Measurements from ENCODE around the gene NPM1. TPM values are rescaled to one million over a fixed set of nuclear protein-coding genes. Genes with fewer than 3 reads are reported as not detected.
"Not testable (repeated sequence)": the region's sequence is repeated elsewhere in the genome, so short reads cannot be mapped to it uniquely, and the experiment has no call there.

The NPM1 gene, protein sequence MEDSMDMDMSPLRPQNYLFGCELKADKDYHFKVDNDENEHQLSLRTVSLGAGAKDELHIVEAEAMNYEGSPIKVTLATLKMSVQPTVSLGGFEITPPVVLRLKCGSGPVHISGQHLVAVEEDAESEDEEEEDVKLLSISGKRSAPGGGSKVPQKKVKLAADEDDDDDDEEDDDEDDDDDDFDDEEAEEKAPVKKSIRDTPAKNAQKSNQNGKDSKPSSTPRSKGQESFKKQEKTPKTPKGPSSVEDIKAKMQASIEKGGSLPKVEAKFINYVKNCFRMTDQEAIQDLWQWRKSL
- 2,754 TPM for polyA plus RNA-seq (2012; ENCODE audit: insufficient read depth, insufficient read length)

DNA sequence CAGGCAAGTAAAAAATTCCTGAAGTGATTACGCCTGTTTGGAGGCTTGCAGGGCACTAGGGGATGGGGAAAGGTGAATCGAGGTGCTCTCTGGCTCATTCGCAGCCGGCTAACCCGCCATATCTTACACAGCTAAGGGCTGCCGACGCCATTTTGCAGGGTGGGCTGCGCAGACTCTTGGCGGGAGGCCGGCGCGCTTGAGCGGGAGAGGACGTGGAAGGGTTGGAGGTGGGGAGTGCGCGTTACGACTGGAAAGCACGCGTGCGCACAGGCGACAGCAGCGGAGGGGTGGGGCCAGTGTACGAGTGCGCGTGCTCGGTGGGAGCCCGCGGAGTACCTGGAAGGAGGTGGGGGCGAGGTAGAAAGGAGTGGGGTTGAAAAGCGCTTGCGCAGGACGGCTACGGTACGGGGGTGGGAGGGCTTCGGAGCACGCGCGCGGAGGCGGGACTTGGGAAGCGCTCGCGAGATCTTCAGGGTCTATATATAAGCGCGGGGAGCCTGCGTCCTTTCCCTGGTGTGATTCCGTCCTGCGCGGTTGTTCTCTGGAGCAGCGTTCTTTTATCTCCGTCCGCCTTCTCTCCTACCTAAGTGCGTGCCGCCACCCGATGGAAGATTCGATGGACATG lies at the start of gene NPM1:
Gene NPM1 (plus strand): TSS at position 505 of the 625 bp plus-strand sequence. CDS start 100 bp downstream, at position 605.
- DNase-seq (ENCODE audit: low read depth, low spot score): peak; percentile 98
- H3K4me3 ChIP-seq (ENCODE audit: low read length): peak within 1 kb of the TSS; percentile 77

DNA sequence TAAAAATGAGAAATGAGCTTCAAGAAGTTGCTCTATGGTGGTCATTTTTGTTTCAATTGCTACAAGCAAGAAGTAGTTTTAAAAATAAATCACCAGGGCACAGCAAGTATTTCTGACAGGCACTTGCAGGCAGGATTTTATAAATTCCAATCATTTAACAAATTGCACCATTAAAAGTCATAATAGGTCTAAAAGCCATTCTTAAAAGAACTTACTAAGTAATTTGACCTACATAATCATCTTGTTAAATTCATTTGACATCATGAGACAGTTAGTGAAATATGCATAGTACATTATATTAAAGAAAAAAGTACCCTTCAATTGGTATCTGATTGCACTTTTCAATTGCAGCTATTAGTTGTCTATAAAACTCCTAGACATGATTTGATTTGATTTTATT lies 47.6 kb upstream of the NPM1 start:
- no peak for DNase-seq (ENCODE audit: low read depth, low spot score)
- no peak overlapping the region for H3K4me3 ChIP-seq (ENCODE audit: low read length)

DNA sequence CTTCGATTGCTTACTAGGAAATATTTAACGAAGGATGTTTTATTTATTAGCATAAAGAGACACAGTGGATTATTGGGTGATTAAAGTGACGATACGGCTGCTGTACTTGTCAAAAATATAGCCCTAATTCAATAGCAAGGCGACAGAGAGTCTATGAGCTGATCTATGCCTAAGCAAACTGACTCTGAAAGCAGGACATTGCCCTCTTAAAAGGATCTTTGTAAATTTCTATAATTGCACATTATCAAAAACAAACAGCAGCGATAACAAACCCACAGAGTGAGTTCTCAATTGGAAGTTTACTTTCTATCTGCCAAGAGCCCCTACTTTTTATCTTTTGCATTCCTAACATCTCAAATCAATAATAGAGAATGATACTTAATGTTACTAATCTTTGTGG lies 47.2 kb upstream of the NPM1 start:
- DNase-seq (ENCODE audit: low read depth, low spot score): no peak
- no peak overlapping the region for H3K4me3 ChIP-seq (ENCODE audit: low read length)

DNA sequence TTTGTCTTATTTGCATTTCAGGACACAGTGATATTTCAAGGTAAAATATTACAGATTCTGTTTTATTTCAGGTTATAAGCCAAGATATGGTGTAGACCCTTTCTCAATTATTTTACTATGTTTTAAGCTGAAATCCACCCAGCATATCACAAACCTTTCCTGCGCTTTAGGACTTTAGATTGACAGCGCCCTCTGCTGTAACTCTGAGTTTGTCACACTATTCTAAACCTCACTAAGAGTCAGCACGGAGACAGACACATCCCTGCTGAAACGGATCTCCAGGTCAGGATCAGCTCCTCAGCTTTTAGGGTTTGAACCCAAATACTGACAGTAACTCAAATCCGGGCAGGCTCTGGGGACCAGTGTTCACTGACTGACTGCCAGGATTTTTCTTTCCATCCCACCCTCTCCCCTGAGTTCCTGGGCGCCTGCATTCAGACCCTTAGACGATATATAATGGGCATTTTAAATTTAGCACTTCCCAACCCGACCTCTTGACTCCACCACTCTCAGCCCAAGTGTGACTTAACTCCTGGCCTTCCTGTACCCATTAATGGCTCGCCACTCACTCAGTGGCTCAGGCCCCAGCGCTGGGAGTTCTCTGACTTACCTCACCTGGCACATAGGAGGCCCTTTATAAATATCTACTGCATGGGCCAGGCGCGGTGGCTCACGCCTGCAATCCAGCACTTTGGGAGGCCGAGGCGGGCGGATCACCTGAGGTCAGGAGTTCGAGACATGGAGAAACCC lies 45.1 kb upstream of the NPM1 start:
- DNase-seq (ENCODE audit: low read depth, low spot score): peak; percentile 42
- H3K4me3 ChIP-seq (ENCODE audit: low read length): no peak overlapping the region

DNA sequence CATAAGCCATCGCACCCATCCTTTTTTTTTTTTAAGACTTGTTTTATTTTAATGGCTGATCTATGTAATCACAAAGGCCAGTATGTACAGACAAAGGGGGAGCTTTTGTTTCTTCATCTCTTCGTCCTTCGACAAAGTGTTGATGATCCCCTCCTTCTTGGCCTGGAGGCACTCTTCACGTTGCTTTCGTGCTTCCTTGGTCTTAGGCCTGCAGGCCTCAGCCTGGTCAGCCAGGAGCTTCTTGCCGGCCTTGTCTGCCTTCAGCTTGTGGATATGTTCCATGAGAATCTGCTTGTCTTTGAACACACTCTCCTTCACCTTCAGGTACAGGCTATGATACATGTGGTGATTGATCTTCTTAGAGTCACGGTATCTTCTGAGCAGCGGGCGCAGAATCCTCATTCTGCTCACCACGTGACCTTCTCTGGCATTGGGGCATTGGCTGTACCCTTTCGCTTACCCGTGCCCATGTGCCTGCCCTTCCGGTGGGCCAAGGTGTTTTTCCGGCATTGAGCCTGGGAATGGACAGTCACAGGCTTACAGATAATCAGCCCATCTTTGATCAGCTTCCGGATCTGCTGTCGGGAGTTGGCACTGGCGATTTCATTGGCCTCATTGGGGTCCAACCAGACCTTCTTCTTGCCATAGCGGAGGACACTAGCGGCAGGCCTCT lies 42.6 kb upstream of the NPM1 start:
- no peak overlapping the region for H3K4me3 ChIP-seq (ENCODE audit: low read length)
- no peak for DNase-seq (ENCODE audit: low read depth, low spot score)

DNA sequence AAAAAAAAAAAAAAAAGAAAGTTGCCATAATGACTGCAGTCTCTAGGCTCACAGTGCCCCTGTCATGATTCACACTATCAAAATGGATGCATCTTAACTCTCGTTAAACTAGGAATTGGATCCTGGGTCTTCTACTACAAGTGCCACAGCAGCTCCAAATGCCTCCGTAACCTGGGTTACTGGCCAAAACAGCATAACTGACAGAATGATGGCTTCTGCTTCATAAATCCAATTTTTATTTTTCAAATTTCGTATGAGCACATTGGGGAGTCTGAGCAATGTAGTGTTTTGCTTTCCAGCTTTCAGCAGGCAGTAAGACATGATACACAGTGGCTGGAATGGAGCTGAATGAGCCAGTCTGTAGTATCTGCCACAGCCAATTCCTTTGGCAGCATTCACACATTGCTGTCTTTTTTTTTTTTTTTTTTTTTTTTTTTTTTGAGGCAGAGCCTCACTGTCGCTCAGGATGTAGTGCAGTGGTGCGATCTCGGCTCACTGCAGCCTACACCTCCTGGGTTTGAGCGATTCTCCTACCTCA lies 36.0 kb upstream of the NPM1 start:
- DNase-seq (ENCODE audit: low read depth, low spot score): no peak
- H3K4me3 ChIP-seq (ENCODE audit: low read length): no peak overlapping the region

DNA sequence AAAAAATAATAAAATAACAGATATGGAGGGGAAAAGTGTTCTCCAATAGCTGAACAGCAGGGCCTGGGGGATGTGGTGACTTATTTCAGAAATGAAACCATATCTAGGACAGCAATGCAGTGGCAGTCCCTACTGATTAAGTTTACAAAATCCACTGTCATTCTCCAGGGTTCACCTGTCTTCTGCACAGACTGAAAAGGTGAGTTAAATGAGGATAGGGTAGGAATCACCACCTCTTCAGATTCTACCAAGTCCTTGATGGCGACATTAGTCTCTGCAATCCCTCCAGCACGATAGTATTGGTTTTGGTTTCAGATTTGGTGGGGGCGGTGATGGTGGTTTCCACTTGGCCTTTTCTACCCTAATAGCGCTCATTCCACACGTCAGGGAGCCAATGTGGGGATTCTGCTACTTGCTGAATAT lies 32.3 kb upstream of the NPM1 start:
- DNase-seq (ENCODE audit: low read depth, low spot score): no peak
- no peak overlapping the region for H3K4me3 ChIP-seq (ENCODE audit: low read length)

DNA sequence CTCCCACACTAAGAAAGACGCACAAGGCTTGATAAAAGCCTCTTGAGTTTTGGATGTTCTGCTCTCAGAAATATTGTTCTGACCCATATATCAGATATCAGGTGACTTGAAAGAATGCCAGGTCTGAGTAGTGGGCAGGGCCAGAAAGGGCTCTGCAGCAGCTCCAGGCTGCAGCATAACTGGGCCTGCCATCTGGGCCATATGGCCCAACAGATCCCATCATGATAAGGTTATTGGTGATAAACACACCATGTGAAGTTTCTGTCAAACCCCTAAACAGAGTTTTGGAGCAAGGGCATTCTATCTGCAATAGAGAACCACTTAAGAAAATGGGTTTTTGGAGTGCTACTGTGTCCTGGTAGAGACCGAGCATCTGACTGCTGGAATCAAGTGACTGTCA lies 29.8 kb upstream of the NPM1 start:
- no peak overlapping the region for H3K4me3 ChIP-seq (ENCODE audit: low read length)
- no peak for DNase-seq (ENCODE audit: low read depth, low spot score)

DNA sequence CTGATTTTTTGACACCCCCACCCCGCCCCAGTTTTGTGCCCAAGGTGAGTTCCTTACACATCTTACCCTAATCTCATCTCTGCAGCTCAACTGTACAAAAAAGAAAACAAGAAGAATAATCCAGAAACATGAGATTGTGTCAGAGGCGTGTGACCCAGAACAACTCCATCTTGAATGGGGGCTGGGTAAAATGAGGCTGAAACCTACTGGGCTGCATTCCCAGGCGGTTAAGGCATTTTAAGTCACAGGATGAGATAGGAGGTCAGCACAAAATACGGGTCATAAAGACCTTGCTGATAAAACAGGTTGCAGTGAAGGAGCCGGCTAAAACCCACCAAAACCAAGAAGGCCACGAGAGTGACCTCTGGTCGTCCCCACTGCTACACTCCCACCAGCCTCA lies 26.5 kb upstream of the NPM1 start:
- not testable (repeated sequence) for H3K4me3 ChIP-seq (ENCODE audit: low read length); DNase-seq (ENCODE audit: low read depth, low spot score)

DNA sequence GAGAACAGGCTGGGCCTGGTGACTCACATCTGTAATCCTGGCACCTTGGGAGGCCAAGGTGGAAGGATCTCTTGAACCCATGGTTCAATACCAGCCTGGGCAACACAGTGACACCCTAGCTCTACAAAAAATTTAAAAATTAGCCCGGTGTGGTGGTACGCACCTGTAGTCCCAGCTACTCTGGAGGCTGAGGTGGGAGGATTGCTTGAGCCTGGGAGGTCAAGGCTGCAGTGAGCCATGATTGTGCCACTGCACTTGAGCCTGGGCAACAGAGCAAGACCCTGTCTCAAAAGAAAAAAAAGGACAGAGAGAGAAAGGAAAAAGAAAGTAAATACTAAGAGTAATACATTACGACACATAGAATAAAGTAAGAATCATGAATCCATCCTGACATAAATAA lies 24.4 kb upstream of the NPM1 start:
- H3K4me3 ChIP-seq (ENCODE audit: low read length); DNase-seq (ENCODE audit: low read depth, low spot score): not testable (repeated sequence)

DNA sequence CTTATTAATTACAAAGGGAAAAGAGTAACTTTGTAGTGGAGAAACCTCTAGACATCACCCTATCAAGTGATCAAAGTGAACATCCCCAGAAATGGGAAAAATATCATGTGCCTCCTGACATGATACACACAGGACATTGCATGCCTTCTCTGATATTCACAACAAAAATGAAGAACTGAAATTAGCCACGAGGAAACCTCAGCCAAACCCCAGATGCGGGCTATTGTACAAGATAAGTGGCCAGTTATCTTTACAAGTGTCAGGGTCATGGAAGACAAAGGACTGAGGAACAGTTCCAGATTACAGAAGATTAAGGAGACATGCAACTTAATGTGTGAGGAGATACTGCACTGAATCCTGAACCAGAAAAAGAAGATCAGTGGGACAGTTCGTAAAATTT lies 23.8 kb upstream of the NPM1 start:
- DNase-seq (ENCODE audit: low read depth, low spot score): no peak
- H3K4me3 ChIP-seq (ENCODE audit: low read length): no peak overlapping the region

DNA sequence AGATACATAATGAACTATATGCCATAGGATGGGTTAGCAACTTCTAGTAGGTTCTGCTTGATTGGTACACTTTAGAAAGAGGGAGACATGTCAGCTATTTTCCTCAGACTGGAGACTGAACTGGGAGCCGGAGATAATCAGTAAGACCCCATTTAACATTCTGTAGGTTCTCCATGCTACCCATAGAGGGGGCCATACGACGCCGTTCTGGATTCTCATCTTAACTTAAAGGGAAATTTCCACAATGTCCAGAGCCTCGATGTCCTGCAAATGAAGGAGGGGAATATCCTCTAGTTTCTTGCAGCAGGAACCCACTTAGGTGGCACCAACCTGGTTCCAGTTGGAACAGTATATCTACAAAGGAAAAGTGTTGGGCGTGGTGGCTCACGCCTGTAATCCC lies 22.3 kb upstream of the NPM1 start:
- no peak for DNase-seq (ENCODE audit: low read depth, low spot score)

DNA sequence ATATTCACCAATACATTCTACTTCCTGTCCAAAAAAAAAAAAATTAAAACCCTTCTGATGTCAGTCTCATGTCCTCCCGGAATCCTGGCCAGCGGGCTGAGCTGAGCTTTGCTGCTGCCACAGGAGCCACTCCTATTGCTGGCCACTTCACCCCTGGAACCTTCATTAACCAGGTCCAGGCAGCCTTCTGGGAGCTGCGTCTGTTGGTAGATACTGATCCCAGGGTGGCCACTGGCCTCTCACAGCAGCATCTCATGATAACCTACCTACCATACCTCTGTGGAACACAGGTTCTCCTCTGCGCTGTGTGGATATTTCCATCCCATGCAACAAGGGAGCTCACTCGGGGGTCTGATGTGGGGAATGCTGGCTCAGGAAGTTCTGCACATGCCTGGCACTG lies 21.0 kb upstream of the NPM1 start:
- DNase-seq (ENCODE audit: low read depth, low spot score): no peak
- no peak overlapping the region for H3K4me3 ChIP-seq (ENCODE audit: low read length)

More for the DNA sequence above, 22.3 kb upstream of the NPM1 start:
- H3K4me3 ChIP-seq (ENCODE audit: low read length): no peak overlapping the region

DNA sequence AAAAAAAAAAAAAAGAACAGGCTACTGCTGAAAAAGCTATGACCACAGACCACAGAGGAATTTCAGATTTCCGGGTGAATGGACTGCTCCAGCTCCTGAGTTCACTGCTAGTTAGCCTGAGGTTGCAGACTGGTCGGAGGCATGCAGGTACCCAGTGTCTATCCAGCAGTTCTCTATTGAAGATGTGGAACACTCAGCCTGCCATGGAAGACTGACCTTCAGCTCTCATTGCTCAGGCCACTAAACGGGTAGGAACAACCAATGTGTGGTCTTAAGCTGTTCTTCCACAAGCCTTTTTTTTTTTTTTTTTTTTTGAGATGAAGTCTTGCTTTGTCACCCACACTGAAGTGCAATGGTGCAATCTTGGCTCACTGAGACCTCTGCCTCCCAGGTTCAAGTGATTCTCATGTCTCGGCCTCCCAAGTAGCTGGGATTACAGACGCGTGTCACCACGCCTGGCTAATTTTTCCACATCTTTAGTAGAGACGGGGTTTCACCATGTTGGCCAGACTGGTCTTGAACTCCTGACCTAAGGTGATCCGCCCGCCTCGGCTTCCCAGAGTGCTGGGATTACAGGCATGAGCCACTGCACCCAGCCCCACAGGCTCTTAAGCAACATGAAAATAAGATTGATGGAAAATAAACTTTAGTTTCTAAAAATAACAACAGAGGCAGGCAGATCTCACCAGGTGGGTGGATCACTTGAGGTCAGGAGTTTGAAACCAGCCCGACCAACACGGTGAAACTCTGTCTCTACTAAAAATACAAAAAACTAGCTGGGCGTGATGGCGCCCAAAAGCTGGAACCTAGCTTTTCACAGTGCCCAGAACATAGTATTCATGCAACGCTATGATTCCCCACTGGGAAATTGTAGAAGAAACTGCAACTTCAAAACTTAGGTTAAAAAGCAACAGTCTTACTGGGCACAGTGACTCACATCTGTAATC lies 20.0 kb upstream of the NPM1 start:
- no peak overlapping the region for H3K4me3 ChIP-seq (ENCODE audit: low read length)
- no peak for DNase-seq (ENCODE audit: low read depth, low spot score)

DNA sequence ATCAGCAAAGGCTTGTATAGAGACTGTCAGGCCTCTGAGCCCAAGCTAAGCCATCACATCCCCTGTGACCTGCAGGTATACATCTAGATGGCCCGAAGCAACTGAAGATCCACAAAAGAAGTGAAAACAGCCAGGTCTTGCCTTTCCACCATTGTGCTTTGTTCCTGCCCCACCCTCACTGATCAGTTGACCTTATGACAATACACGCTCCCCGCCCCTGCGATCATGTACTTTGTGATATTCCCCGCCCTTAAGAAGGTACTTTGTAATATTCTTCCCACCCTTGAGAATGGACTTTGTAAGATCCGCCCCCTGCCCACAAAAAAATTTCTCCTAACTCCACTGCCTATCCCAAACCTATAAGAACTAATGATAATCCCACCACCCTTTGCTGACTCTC lies 18.6 kb upstream of the NPM1 start:
- no peak for DNase-seq (ENCODE audit: low read depth, low spot score)
- no peak overlapping the region for H3K4me3 ChIP-seq (ENCODE audit: low read length)

DNA sequence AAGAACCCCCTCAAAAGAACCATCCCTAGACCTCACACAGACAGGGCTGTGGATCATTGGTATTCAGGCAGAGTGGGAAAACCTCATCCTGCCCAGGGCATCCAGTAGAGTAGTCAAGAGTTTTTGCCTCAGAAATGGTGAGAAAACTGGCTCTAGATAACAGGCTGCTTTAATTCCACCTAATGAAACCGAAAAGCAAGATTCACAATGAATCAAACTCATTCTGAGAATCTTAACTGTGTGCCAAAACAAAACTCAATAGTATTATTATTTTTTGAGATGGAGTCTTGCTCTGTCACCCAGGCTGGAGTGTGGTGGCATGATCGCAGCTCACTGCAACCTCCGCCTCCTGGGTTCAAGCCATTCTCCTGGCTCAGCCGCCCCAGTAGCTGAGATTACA lies 17.8 kb upstream of the NPM1 start:
- DNase-seq (ENCODE audit: low read depth, low spot score): no peak
- no peak overlapping the region for H3K4me3 ChIP-seq (ENCODE audit: low read length)

DNA sequence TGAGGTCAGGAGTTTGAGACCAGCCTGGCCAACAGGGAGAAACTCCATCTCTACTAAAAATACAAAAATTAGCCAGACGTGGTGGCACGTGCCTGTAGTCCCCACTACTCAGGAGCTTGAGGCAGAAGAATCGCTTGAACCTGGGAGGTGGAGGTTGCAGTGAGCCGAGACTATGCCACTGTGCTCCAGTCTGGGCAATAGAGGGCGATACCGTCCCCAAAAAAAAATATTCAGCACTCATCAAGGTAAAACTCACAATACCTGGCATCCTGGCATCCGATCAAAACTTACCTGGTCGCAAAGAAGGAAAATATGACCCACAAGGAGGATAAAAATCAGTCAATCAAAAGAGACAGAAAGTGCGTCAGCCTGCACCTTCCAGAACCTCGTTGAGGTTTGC lies 16.8 kb upstream of the NPM1 start:
- not testable (repeated sequence) for H3K4me3 ChIP-seq (ENCODE audit: low read length); DNase-seq (ENCODE audit: low read depth, low spot score)

DNA sequence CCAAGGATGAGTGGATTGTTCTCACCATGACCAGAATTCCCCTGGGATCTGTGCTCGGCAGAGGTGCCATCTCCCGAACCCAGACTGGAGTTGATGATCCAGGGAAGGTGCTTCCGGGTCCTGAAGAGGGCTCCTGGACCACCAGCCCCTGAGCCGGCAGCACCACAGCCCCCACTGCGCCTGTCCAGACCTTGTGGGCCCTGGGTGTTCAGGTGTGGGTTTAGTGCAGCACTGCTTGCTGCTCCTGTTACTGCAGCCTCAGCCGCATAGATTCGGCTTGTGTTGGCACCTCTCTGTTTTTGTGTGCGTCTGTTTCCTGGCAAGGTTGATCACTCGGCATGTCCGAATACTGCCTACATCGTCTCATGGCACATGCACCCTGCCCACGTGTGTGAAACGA lies 16.3 kb upstream of the NPM1 start:
- H3K4me3 ChIP-seq (ENCODE audit: low read length): no peak overlapping the region
- DNase-seq (ENCODE audit: low read depth, low spot score): no peak
